Islet precursor cell (in vitro differentiated cells): ENCODE data around the gene HSPB3.
A peak's percentile ranks its signal among the peaks of the same experiment; 100 is the strongest.
"Not testable (repeated sequence)": the region's sequence is repeated elsewhere in the genome, so short reads cannot be mapped to it uniquely, and the experiment has no call there.

Experiments used
- DNase-seq: peaks from one replicate; pipeline ENCODE4 v3.0.0-alpha.2; 2018

HSPB3 gene

DNA sequence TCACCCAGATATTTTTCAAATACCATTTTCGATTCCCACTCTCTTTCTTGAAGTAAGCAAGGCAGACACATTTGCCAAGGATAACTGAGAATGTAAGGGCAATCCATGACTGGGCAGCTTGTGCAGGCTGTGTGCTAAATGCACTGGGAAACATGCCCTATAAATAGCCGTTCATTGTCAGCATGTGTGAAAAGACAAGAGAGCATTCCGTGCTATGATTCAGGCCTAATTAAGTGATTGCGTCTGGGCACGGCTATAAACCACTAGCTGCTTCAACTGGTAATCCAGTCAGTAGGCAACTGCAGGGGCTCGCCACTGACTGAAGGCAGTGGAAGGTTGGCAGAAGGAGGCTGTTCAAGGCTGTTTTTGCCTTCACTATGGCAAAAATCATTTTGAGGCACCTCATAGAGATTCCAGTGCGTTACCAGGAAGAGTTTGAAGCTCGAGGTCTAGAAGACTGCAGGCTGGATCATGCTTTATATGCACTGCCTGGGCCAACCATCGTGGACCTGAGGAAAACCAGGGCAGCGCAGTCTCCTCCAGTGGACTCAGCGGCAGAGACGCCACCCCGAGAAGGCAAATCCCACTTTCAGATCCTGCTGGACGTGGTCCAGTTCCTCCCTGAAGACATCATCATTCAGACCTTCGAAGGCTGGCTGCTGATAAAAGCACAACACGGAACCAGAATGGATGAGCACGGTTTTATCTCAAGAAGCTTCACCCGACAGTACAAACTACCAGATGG lies at the start of gene HSPB3:
Gene HSPB3 (plus strand): TSS at position 287 of the 745 bp plus-strand sequence. CDS start 91 bp downstream, at position 378.
- DNase-seq: peak; percentile 75

- DNase-seq: no peak
Measured at GRCh38 chr5:54411176-54411575, 44.3 kb upstream of the HSPB3 start.

DNA sequence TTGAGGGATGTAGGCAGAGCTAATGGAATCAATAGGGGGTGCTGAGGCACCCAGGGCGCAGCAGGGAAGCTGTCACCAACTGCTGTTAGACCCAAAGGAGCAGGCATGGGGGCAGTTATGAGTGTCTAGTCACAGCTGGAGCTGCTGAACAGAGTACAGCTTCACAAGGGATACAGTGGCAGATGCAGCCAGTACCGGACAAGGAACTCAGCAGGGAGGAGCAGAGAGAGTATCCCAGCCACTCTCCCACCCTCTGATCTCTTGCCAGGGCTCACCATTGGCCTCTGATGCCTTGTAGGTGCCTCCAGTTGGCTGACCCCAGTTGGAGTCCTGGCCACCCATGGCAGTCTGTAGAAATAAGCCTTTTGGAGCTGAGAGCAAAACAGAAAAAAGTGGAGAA lies 42.6 kb upstream of the HSPB3 start:
- no peak for DNase-seq

DNA sequence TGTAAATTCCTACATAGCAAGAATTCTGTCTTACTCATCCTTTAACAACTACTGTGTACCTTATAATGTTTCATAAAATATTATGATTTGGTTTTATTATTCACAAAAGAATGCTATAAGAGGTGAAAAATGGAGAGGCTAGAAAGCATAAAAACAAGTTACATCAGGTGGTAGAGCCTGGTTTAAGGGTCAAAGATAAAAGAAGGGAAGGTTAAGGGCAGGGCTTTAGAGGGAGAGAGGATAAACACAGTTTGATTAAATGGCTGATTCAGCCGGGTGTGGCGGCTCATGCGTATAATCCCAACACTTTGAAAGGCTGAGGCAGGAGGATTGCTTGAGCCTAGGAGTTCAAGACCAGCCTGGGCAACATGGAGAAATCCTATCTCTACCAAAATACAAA lies 40.4 kb upstream of the HSPB3 start:
- no peak for DNase-seq

DNA sequence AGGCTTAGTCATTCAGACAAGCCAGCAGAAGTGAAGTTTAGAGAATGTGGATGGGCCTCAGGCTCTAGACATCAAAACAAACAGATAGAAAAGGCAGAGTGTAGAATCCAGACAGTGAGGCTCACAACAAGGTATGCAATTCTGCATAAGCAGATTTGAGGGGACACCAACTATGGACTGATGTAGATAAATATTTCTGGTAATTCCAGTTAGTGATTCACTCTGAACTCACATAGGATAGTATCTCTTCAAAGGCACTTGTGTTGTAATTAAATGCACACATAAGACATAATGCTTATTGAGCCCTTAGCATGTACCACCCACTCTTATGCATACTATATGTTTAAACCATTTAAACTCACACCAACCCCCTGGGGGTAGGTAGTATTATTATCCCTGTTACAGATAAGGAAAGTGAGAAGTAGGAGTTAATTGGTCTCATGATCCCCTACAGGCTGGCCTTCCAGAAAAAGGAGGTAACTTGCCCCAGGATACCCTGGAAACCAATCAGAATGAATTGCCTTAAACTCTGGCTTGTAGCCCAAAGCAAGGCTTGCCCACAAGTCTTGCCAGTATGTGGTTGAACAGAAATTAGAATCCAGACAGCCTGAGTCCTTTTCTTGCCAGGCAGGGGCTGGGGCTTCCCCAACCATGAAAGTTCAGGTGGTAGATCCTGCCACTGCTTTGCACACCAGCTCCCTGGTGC lies 39.5 kb upstream of the HSPB3 start:
- DNase-seq: no peak

- DNase-seq: not testable (repeated sequence)
Measured at GRCh38 chr5:54419573-54420423, 35.7 kb upstream of the HSPB3 start.

GRCh38 chr5:54420511-54420910 lies 35.0 kb upstream of the HSPB3 start:
- not testable (repeated sequence) for DNase-seq

- DNase-seq: no peak
Measured at GRCh38 chr5:54421976-54422375, 33.5 kb upstream of the HSPB3 start.

DNA sequence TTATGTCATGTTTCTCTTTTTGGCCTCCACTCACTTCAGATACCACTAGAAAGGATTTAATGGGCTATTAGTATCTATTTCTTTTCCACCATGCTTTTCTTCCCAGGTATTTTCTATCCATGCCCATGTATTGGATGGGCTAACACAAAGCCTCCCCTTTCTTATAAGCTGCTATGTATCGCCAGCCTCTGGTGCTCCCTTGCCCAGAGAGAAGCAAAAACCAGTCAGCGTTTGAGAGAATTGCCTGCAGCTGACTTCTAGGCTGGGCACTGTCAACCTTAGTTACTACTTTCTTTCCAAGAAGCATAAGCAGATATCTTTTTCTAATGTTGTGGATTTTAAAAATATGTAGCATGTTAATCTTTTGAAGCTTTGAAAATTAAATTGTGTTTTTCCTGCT lies 30.2 kb upstream of the HSPB3 start:
- DNase-seq: no peak

GRCh38 chr5:54426209-54426608 lies 29.3 kb upstream of the HSPB3 start:
- no peak for DNase-seq

GRCh38 chr5:54434650-54435049 lies 20.8 kb upstream of the HSPB3 start:
- not testable (repeated sequence) for DNase-seq

DNA sequence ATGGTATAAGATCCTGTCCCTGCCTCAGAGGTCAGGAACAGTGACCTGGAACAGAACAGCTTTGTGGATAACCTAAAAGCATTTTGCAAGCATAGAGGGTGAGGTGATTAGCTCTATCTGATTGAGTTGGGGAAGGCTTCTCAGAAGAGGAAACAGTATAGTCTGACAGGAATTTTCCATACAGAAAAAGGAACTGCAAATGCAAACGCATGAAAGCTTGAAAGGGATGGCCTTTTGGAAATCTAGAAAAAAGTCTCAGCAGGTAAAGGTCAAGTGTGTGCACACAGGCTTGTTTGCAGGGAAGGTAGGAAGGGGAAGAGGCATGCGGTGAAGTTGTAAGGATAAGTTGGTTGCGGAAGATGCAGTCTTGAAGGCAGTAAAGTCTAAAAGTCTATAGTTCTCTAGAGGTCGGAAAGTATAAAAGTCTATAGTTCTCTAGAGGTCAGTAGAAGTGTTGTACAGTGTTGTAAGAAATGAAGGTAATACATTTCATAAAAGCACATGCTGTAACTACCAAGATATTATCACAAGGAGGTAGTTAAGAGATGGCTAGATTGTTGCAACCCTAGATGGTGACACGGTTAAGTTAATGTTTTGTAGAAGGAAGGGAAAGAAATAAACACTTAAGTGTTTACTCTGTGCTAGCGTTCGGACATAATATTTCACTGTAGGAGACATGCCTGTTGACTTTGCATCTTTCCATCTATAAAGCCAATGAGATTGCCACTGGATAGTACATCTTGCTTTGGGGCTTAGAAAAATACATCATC lies 16.7 kb upstream of the HSPB3 start:
- DNase-seq: no peak

DNA sequence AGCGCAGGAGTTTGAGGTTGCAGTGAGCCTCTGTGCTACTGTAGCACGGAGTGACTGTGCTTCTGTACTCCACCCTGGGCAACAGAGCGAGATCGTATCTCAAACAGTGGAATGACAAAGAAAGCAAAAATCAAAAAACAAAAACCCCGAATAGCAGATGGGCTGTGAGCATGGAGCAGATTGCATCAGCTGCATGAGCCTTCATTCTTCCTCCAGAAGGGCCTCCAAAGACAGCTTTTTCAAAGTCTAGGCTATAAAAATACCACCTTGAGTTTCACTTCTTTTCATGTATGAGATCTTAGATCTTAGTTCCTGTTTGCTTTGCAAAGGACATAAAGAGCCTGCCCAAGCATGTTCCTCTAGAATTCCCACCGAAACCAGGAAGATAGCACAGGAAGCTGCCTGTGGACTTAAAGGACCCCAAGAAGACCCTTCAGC lies 15.0 kb upstream of the HSPB3 start:
- no peak for DNase-seq

- DNase-seq: no peak
Measured at GRCh38 chr5:54442271-54442670, 13.2 kb upstream of the HSPB3 start.

GRCh38 chr5:54443270-54443669 lies 12.2 kb upstream of the HSPB3 start:
- no peak for DNase-seq

DNA sequence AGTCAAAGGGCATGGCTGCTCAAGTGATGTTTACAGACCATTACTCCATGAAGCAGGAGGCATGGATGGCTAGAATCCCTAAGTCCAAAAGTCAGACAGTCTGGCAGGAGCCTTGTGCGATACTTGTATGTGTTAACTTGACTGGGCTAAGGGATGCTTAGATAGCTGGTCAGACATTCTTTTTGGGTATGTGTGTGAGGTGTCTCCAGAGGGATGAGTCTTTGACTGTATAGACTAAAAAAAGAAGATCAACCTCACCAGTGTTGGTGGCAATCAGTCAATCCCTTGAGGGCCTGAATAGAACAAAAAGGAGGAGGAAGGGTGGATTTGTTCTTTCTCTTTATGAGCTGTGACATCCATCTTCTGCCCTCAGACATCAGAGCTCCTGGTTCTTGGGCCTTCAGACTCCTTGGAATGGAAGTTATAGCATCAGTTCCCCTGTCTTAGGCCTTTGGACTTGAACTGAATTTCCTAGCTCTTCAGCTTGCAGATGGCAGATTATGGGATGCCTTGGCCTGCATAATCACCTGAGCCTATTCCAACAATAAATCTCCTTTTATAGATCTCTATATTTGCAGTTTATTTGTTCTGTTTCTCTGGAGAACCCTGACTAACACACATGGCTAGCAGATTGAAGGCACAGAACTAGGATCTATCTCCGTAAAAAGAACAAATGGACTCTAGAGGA lies 9.7 kb upstream of the HSPB3 start:
- DNase-seq: no peak

- DNase-seq: no peak
Measured at GRCh38 chr5:54446379-54446732, 9.1 kb upstream of the HSPB3 start.

DNA sequence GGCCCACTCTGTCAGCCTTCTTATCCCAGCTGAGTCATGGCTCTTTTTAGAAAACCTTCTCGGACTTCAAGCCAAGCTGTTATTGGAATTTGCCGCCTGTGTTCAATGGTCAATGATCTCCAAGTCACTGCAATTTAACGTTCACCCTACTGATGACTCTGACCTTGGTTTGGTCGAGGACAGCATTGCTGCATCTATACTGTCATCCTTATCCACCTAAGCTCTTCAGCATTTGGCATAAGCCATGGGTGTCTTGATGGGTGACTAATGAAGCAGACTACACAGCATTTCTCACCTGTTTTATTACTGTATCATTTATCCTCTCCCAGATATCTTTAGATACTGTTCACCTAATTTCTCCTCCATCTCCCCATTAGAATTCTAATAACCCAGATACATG lies 5.6 kb upstream of the HSPB3 start:
- DNase-seq: no peak

GRCh38 chr5:54450542-54450941 lies 5.0 kb upstream of the HSPB3 start:
- DNase-seq: no peak

- DNase-seq: no peak
Measured at GRCh38 chr5:54453046-54453445, 2.5 kb upstream of the HSPB3 start.

DNA sequence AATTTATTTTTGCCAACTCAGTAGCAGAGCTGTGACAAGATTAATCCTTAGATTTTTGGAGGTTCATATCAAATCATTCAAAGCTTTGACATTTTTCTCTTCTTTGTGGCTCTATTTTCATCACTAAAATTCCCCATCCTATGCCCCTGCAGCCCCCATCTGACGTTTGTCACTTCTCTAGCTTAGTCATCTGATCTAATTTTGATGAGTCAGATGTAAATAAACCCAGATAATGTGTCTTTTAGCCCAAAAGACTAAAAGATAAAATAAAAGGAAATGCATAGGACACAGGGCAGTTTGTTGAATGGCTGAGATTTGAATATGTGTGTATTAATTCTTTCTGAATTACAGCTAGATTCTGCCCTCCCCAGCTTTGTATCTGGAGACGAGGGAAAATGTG lies 897 bp upstream of the HSPB3 start:
- DNase-seq: no peak
